T-cell (primary cell): ENCODE results near the gene FCHO1. TPM values are rescaled to one million over a fixed set of nuclear protein-coding genes. Genes with fewer than 3 reads are reported as not detected.
A peak's percentile ranks its signal among the peaks of the same experiment; 100 is the strongest.

ENCODE experiments used
- ATAC-seq, 4 experiments: fragments of 200-7000 bp in 3 of 4; fragments of 150-1000 bp in 1 of 4; cut with Tn5 transposase; replicated peaks in 1 of 4; 1 replicate in 3 of 4; 2 replicates in 1 of 4; pipeline ENCODE4 v1.10.0; 2021; ENCODE audit warnings: moderate library complexity in 3 of 4, mild to moderate bottlenecking in 2 of 4, moderate number of reproducible peaks in 1 of 4
- CTCF ChIA-PET, 2 donors: fragments of 300-600 bp; sonication (Branson Sonifier 250); formaldehyde crosslinking; loops; one replicate each; lab custom pipeline; 2022; ENCODE audit warnings: antibody characterized with exemption in 2 of 2; lab: Charles Lee
- POLR2A ChIA-PET, 2 donors: fragments of 300-600 bp; sonication (Branson Sonifier 250); formaldehyde crosslinking; loops; one replicate each; lab custom pipeline; 2022; ENCODE audit warnings: antibody characterized with exemption in 2 of 2; lab: Charles Lee
- DNase-seq, 35 experiments: peaks; one replicate each; pipeline versions ENCODE4 v3.0.0 to v3.0.0-alpha.2; 2013 to 2023
- H3K27ac ChIP-seq: one replicate; pipeline ENCODE4 v1.5.1; 2013; ENCODE audit warnings: low read length
- H3K27me3 ChIP-seq, 2 experiments: replicated peaks in 1 of 2; 1 replicate in 1 of 2; 2 replicates in 1 of 2; pipeline versions ENCODE4 v1.6.1 to v1.7.0; 2013; ENCODE audit warnings: low read length in 1 of 2, mixed read lengths in 1 of 2; ENCODE audit not compliant: control insufficient read depth in 2 of 2, insufficient read depth in 2 of 2; ENCODE audit errors: extremely low read depth in 1 of 2
- H3K36me3 ChIP-seq, 2 donors: 1 replicate in 1 of 2; 2 replicates in 1 of 2; pipeline versions ENCODE4 v1.6.1 to v1.7.0; 2013; ENCODE audit warnings: low read length in 1 of 2; ENCODE audit not compliant: control insufficient read depth in 2 of 2, insufficient read depth in 1 of 2; ENCODE audit errors: extremely low read depth in 1 of 2
- H3K4me1 ChIP-seq, 2 experiments: 1 replicate in 1 of 2; 2 replicates in 1 of 2; pipeline versions ENCODE4 v1.6.1 to v1.7.0; 2013; ENCODE audit warnings: low read length in 2 of 2, mixed read lengths in 1 of 2; ENCODE audit not compliant: insufficient read depth in 2 of 2, control insufficient read depth in 1 of 2; ENCODE audit errors: extremely low read depth in 1 of 2
- H3K4me3 ChIP-seq, 2 donors: 1 replicate in 1 of 2; 2 replicates in 1 of 2; pipeline versions ENCODE4 v1.5.1 to v1.7.0; 2013; ENCODE audit warnings: mild to moderate bottlenecking in 2 of 2, low read length in 1 of 2, moderate library complexity in 1 of 2; ENCODE audit not compliant: control insufficient read depth in 1 of 2; ENCODE audit errors: extremely low read depth in 1 of 2
- H3K9me3 ChIP-seq: 2 replicates; pipeline ENCODE4 v1.7.0; 2013
- H3K27ac Mint-ChIP-seq, 2 donors: one replicate each; pipeline ENCODE4 v1.8.0; 2020 to 2021; ENCODE audit warnings: mild to moderate bottlenecking in 2 of 2, mixed read lengths in 2 of 2
- H3K27me3 Mint-ChIP-seq, 2 donors: one replicate each; pipeline ENCODE4 v1.8.0; 2021 to 2022; ENCODE audit warnings: mixed read lengths in 2 of 2
- H3K36me3 Mint-ChIP-seq: one replicate; pipeline ENCODE4 v1.8.0; 2021; ENCODE audit warnings: mixed read lengths
- H3K4me1 Mint-ChIP-seq, 3 donors: one replicate each; pipeline ENCODE4 v1.8.0; 2020 to 2022; ENCODE audit warnings: mixed read lengths in 3 of 3, mild to moderate bottlenecking in 1 of 3
- H3K4me3 Mint-ChIP-seq, 3 donors: one replicate each; pipeline ENCODE4 v1.8.0; 2020 to 2022; ENCODE audit warnings: mild to moderate bottlenecking in 3 of 3, mixed read lengths in 3 of 3, moderate library complexity in 3 of 3
- H3K9me3 Mint-ChIP-seq, 3 donors: one replicate each; pipeline ENCODE4 v1.8.0; 2020 to 2022; ENCODE audit warnings: mixed read lengths in 3 of 3
- WGBS: methylation state at CpG from one replicate; pipeline ENCODE4 v1.1.5; 2013; ENCODE audit warnings: missing lambda C conversion rate; ENCODE audit not compliant: insufficient coverage; 5-methylcytosine and 5-hydroxymethylcytosine counted together
- total RNA-seq, 35 experiments: library from RNA in 6 of 35; stranded (reverse) in 6 of 35; fragments of 120-200 nt in 1 of 35; gene quantifications; one replicate each; pipeline versions ENCODE4 v1.2.1 to v1.2.4 and lab custom pipeline; 2013 to 2026

Gene FCHO1
- total RNA-seq, 5 donors from 2014 or later (not counting 1 experiment from before 2014, with no cell fraction given): 63.0 to 129 (median 118) TPM

DNA sequence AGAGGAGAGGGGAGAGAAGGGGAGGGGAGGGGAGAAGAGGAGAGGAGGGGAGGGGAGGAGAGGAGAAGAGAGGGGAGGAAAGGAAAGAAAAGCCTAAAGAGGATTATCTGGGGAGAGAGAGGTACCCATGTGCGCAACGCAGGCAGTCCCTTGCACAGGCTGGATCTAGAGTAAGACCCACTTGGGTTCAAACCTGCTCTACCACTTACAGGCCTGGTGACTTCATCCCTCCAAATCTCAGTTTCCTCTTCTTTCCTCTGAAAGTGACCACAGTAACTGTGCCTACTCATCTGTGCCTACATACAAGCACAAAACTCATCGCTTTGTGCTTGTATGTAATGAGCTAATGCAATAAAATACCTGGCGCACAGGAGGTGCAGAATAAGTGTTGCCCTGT, 32.7 kb upstream of the FCHO1 start:
- Mint-ChIP-seq H3K9me3 (no peaks in the 10 kb centered on the region), H3K4me3 (peak overlapping the region; percentile 83 to 97 (median 89)), H3K27me3 (no peaks in the 10 kb centered on the region), H3K36me3 (peaks cover 3% of the 10 kb centered on the region), H3K27ac (peak overlapping the region; percentile 77 to 83), H3K4me1 (peaks cover 35 to 49% (median 39%) of the 10 kb centered on the region in 3 donors)
- peaks cover 3 to 5% of the 10 kb centered on the region in 2 donors for H3K36me3 ChIP-seq
- H3K27ac ChIP-seq: no peak overlapping the region
- no peak overlapping the region for H3K4me3 ChIP-seq
- H3K4me1 ChIP-seq: peaks cover 10 to 39% of the 10 kb centered on the region in 2 experiments
- ChIA-PET POLR2A (no interaction called here), CTCF (interaction anchor here in 1 of 2 donors (0.6 kb wide), 1 partner anchor 609 kb away, joined by 3 read pairs; no protein-coding TSS in a partner anchor)
- ATAC-seq: no peak
- H3K27me3 ChIP-seq: peaks cover 0 to 6% of the 10 kb centered on the region in 2 experiments
- WGBS: no CpG with 5 or more reads among the region's 4 CpGs
- H3K9me3 ChIP-seq: no peaks in the 10 kb centered on the region
- DNase-seq: no peak

DNA sequence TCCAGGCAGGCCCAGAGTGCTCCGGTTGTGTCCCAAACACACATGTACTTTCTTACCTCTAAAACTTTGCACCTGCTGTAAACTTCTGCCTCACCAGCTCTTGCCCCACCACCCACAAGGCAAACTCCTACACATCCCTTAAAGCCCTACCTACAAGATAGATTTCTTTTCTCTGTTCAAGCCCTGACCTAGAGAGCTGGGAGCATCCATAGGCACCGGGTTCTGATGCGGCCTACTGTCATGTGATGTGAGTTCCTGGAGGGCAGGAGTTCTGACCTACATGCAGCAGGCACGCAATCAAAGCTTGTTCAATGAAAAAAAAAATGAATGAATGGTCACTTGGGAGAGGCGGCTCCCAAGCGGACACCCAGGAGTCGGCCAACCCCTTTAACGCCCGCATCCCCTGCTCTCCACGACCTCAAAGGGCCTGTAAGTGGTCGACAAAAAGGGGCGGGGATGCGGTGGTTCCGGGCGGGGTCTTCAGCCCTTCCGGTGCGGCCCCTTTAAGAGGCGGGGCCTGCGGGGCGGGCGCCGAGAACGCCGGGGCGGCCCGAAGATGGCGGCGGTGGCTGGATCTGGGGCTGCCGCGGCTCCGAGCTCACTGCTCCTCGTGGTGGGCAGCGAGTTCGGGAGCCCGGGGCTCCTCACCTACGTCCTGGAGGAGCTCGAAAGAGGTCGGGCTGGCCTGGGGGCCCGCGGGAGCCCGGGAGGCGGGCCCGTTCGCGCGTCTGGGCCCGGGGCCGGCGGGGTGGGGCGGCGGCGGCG, 32.1 kb upstream of the FCHO1 start, which contains the start of gene MAP1S:
TSS of gene MAP1S (plus strand) at position 534 of the 765 bp plus-strand sequence. CDS start at position 557, 23 bp downstream.
- POLR2A ChIA-PET: interaction anchor here in 1 of 2 donors (0.6 kb wide), 1 partner anchor 249 kb away, joined by 3 read pairs; the partner anchor contains the start of gene SLC27A1
- Mint-ChIP-seq H3K36me3 (peaks cover 6% of the 10 kb centered on the region), H3K4me1 (peaks cover 35 to 49% (median 42%) of the 10 kb centered on the region in 3 donors), H3K9me3 (no peaks in the 10 kb centered on the region), H3K4me3 (peak within 1 kb of the TSS; percentile 84 to 97 (median 89)), H3K27me3 (no peaks in the 10 kb centered on the region), H3K27ac (peak within 1 kb of the TSS; percentile 83 to 87)
- DNase-seq (peak in 31 of 35 experiments; percentile 16 to 70 (median 42)), ATAC-seq (peak; percentile 86 to 95 (median 90))
- Histone ChIP-seq H3K27me3 (peaks cover 0 to 6% of the 10 kb centered on the region in 2 experiments), H3K4me3 (peak within 1 kb of the TSS; percentile 84 to 90), H3K27ac (no peak within 1 kb of the TSS), H3K4me1 (peaks cover 10 to 39% of the 10 kb centered on the region in 2 experiments), H3K36me3 (peaks cover 5 to 9% of the 10 kb centered on the region in 2 donors), H3K9me3 (no peaks in the 10 kb centered on the region)
- WGBS: under 1% methylated on average over 49 of the region's 53 CpGs
- CTCF ChIA-PET: interaction anchor here in 1 of 2 donors (0.6 to 1.0 kb wide), 2 partner anchors 140 to 608 kb away, joined by 3 to 5 read pairs; partner anchors contain the start of gene RPL18A

DNA sequence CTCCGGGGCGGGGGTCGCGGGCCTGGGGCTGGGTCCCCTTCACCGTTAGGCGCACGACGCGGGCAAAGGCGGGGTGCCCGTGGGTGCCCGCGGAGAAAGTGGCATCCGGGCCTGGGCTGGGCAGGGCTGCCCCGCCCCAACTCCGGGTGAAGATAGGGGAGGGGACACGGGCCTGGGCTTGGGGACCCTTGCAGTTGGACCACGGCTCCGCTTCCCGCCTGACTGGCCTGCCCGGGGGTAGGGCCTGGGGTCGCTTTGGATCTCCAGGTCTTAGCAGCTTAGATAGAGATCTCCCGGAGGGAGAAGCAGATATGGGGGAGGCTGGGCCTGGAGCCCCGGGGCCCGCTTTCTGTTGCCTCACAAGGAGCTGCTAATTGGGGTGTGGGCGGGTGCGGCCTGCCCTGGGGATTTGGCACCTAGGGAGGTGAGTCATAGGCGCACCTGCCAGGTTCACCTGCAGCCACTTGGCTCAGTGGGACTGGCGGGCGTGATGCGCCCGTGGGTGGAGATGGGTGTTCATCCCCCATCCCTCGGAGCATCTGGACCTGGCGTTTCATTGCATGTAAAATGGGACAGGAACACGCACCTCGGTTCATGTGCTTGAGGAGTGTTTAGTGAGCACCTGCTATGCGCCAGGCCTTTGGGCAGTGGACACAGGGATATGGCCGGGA, 31.4 kb upstream of the FCHO1 start:
- Mint-ChIP-seq H3K27ac (peak overlapping the region; percentile 82 to 87), H3K36me3 (peaks cover 8% of the 10 kb centered on the region), H3K9me3 (no peaks in the 10 kb centered on the region), H3K4me1 (peaks cover 35 to 49% (median 43%) of the 10 kb centered on the region in 3 donors), H3K27me3 (no peaks in the 10 kb centered on the region), H3K4me3 (peak overlapping the region; percentile 84 to 97 (median 85))
- Histone ChIP-seq H3K36me3 (peaks cover 5 to 16% of the 10 kb centered on the region in 2 donors), H3K27ac (no peak overlapping the region), H3K4me3 (peak overlapping the region; percentile 84 to 90), H3K27me3 (peaks cover 0 to 6% of the 10 kb centered on the region in 2 experiments), H3K4me1 (peaks cover 10 to 39% of the 10 kb centered on the region in 2 experiments), H3K9me3 (no peaks in the 10 kb centered on the region)
- DNase-seq (peak in 5 of 35 experiments; percentile 2 to 37 (median 17)), ATAC-seq (peak; percentile 60 to 71 (median 66))
- 2% methylated on average over 36 of the region's 38 CpGs for WGBS
- POLR2A ChIA-PET: no interaction called here
- CTCF ChIA-PET: interaction anchor here in 1 of 2 donors (1.0 kb wide), 1 partner anchor 140 kb away, joined by 5 read pairs; the partner anchor contains the start of gene RPL18A

DNA sequence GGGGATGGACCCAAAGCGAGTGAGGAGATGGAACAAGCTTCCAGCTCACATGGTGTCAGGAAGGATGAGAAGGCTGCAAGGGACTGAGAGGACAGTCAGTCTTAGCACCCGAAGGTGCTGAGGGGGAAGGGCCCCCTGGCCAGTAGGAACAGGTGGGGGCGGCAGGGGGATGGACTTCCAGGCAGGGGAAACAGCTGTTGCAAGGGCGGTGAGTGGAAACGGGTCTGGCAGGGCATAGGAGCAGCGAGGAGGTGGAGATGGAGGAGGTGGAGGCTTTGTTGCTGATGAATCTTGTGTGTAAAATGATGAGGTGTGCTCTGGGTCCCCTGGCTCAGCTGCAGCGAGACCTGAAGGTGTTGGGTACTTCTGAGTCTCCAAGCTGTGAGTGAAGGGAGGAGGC, 30.8 kb upstream of the FCHO1 start:
- H3K4me1 Mint-ChIP-seq: peaks cover 38 to 49% (median 46%) of the 10 kb centered on the region in 3 donors
- CTCF ChIA-PET: no interaction called here
- H3K27ac ChIP-seq: no peak overlapping the region

DNA sequence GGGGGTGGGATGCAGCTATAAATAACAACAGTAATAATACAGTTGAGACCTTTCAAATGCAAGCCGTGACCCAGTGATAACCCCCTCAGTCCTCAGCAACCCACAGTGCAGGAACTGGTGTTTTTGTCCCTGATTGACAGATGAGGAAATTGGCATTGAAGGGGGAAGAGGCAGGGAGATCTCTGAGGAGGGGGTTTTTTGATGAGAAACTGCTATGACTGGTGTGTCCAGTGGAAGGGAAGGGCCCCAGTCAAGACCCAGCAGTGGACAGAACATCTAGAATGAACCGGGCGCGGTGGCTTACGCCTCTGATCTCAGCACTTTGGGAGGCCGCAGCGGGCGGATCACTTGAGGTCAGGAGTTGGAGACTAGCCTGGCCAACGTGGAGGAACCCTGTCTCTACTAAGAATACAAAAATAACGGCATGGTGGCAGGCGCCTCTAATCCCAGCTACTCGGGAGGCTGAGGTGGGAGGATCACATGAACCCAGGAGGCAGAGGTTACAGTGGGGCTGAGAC, 30.1 kb upstream of the FCHO1 start:
- H3K27ac ChIP-seq: no peak overlapping the region
- H3K36me3 ChIP-seq: peaks cover 11 to 26% of the 10 kb centered on the region in 2 donors
- H3K9me3 ChIP-seq: no peaks in the 10 kb centered on the region
- DNase-seq: no peak
- H3K4me1 ChIP-seq: peaks cover 10 to 39% of the 10 kb centered on the region in 2 experiments
- 97% methylated on average over 6 of the region's 12 CpGs for WGBS
- POLR2A ChIA-PET: interaction anchor here in 1 of 2 donors (0.6 kb wide), 1 partner anchor 275 kb away, joined by 8 read pairs; no protein-coding TSS in a partner anchor
- H3K27ac Mint-ChIP-seq: peak overlapping the region; percentile 61 to 79
- CTCF ChIA-PET: no interaction called here
- H3K27me3 Mint-ChIP-seq: no peaks in the 10 kb centered on the region
- H3K4me1 Mint-ChIP-seq: peaks cover 38 to 49% (median 46%) of the 10 kb centered on the region in 3 donors
- H3K36me3 Mint-ChIP-seq: peaks cover 14% of the 10 kb centered on the region
- ATAC-seq: no peak
- H3K4me3 Mint-ChIP-seq: peak overlapping the region; percentile 84 to 97 (median 85)
- H3K27me3 ChIP-seq: peaks cover 0 to 6% of the 10 kb centered on the region in 2 experiments
- H3K9me3 Mint-ChIP-seq: no peaks in the 10 kb centered on the region
- peak overlapping the region in 1 of 2 donors; percentile 84 for H3K4me3 ChIP-seq

More for the DNA sequence above, 30.8 kb upstream of the FCHO1 start:
- no peaks in the 10 kb centered on the region for H3K27me3 Mint-ChIP-seq
- peak overlapping the region; percentile 84 to 97 (median 85) for H3K4me3 Mint-ChIP-seq
- DNase-seq (no peak), ATAC-seq (no peak)
- POLR2A ChIA-PET: interaction anchor here in 1 of 2 donors (0.6 kb wide), 1 partner anchor 275 kb away, joined by 8 read pairs; no protein-coding TSS in a partner anchor
- Histone ChIP-seq H3K9me3 (no peaks in the 10 kb centered on the region), H3K4me1 (peaks cover 10 to 39% of the 10 kb centered on the region in 2 experiments), H3K4me3 (peak overlapping the region; percentile 84 to 90), H3K27me3 (peaks cover 0 to 6% of the 10 kb centered on the region in 2 experiments), H3K36me3 (peaks cover 9 to 22% of the 10 kb centered on the region in 2 donors)
- WGBS: 15% methylated on average over 6 of the region's 7 CpGs
- H3K27ac Mint-ChIP-seq: peak overlapping the region; percentile 82 to 87
- peaks cover 12% of the 10 kb centered on the region for H3K36me3 Mint-ChIP-seq
- no peaks in the 10 kb centered on the region for H3K9me3 Mint-ChIP-seq
